ENCODE results near the gene ZNF783. TPM values are rescaled to one million over a fixed set of nuclear protein-coding genes. Genes with fewer than 3 reads are reported as not detected.
"Not testable (repeated sequence)": the region's sequence is repeated elsewhere in the genome, so short reads cannot be mapped to it uniquely, and the experiment has no call there.

ZNF783 gene
- total RNA-seq, 1 donor from 2014 or later: 5.1 TPM

GRCh38 chr7:149296368-149296767 is 34.4 kb downstream of the ZNF783 start:
- no peak for ATAC-seq
- no peak for DNase-seq (ENCODE audit: low spot score)

DNA sequence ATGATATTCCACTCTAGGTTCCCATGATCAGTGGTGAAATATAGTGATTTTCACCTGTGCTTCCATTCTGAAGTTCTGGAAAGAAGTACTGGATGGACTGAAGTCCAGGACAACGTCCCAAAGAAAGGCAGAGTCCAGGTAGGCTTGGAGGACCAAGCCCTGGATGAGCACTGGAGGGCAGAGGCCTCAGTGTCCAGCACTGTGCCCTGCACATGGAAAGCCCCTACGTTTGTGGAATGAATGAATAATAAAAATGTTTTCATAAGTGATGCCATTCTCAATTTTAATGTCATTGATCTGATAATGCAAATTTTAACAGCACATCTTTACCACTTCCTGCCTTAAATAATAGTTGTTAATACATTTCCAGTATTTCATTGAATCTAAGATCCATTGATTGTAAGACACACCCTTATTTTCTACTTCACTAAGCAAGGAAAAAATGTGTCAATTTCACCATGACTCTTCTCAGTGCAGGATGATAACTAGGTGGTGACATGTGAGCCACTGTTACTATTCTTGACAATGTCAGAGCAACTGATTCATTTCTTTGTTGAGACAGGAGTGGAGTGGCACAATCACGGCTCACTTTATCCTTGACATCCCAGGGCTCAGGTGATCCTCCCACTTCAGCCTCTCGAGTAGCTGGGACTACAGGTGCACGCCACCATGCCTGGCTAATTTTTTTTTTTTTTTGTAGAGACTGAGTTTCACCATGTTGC is 35.2 kb downstream of the ZNF783 start:
- DNase-seq (ENCODE audit: low spot score): no peak

DNA sequence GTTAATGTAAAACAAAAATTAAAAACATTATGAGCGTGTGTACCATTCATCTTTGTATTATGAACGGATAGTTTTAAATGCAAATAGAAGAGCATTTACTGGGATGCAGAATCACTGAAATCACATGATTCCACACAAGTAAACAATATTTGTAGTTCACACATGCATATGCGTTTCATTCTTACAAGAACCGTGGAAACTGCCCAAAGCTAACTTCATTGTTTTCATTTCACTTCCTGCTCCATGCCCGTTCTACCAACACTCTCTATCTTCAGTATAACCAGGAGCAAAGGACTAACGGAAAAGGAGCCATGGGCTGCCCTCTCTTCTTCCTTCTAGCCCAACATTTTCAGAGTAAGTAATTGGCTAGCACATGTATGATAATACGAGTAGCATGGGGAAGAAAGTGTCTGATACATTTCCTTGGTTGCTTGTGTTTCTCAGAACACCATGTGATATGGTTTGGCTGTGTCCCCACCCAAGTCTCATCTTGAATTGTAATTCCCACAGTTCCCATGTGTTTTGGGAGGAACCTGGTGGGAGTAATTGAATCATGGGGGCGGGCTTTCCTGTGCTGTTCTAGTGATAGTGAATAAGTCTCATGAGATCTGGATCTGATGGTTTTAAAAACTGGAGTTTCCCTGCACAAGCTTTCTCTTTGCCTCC is 38.8 kb downstream of the ZNF783 start:
- DNase-seq (ENCODE audit: low spot score) (no peak), ATAC-seq (no peak)

More for the DNA sequence above, 35.2 kb downstream of the ZNF783 start:
- ATAC-seq: no peak

- ATAC-seq: no peak
- DNase-seq (ENCODE audit: low spot score): no peak
Observed at GRCh38 chr7:149302222-149302621, 40.2 kb downstream of the ZNF783 start.

DNA sequence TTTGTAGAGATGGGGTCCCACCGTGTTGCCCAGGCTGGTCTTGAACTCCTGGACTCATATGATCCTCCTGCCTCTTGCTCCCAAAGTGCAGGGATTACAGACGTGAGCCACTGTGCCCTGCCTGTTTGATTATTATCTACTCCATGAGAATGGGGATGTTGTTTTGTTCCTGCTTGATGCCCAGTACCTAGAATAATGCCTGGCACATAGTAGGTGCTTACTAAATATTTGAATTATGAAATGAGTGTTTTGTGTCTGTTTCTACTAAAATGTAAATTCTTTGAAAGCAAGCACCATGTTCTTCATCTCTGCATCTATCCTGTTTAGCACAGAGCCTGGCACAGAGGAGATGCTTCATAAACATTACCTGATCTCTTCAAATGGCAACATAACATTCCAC is 40.9 kb downstream of the ZNF783 start:
- no peak for ATAC-seq
- no peak for DNase-seq (ENCODE audit: low spot score)

- DNase-seq (ENCODE audit: low spot score) (no peak), ATAC-seq (no peak)
Observed at GRCh38 chr7:149304006-149304405, 42.0 kb downstream of the ZNF783 start.

GRCh38 chr7:149306854-149307253 is 44.9 kb downstream of the ZNF783 start:
- DNase-seq (ENCODE audit: low spot score) (no peak), ATAC-seq (no peak)

DNA sequence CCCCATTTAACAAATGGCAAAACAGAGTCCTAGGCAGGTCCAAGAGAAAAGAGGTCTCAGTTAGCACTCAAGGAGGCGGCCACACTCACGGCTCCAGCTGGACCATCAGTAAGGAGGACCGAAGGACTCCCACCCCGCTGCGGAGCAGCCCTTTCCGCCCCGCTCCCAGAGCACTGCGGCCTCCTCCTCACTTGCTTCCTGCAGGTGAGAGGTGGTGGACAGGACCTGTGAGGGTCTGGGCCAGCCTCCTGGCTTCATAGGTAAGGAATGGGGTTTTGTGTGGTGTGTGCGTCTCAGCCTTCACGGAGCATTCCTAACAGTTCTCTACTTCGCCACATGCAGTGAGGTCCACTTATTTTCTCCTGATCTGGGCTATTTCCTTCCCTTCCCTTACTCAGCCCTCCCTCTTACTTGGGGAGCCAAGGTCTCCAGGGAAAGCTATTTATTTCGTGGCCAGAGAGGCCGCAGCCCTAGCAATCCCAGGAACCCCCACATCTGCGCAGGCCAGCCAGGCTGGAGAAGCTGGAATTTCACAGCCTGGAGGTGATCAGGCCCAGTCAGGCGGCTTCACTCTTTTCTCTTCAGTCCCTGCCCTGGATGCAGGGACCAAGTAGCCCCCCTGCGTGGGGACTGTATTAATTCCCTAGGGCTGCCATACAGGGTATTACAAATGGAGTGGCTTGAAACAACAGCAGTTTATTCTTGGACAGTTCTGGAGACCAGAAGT is 45.9 kb downstream of the ZNF783 start:
- no peak for DNase-seq (ENCODE audit: low spot score)

DNA sequence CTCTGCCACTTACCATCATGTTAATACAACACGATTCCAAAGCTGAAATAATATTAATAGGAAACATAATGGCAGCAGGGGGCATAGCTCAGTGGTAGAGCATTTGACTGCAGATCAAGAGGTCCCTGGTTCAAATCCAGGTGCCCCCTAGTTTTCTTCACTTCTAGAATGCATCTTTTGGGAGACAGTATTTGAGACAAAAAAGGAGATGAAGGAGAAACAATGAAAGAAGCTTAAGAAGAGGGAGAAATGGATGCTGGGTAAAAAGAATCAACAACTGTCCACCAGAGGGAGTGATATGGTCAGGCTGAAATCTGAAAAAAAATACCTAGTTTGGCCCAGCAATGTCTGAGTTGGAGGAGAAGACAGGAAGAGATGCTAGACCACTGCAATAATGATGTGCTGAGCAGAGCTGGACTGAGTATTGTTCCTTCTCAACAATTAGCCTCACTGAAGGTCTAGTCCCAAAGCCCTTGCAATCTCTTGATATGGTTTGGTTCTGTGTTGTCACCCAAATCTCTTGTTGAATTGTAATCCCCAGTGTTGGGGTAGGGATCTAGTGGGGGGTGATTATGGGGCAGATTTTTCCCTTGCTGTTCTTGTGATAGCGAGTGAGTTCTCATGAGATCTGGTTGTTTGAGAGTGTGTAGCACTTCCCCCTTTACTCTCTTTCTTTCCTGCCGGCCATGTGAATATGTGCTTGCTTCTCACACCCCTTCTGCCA is 48.3 kb downstream of the ZNF783 start:
- ATAC-seq (peak; percentile 91), DNase-seq (ENCODE audit: low spot score) (no peak)

More for the DNA sequence above, 45.9 kb downstream of the ZNF783 start:
- ATAC-seq: no peak

GRCh38 chr7:149310990-149311573 is 49.1 kb downstream of the ZNF783 start:
- peak; percentile 78 for ATAC-seq
- DNase-seq (ENCODE audit: low spot score): no peak

- DNase-seq (ENCODE audit: low spot score) (no peak), ATAC-seq (no peak)
Observed at GRCh38 chr7:149313981-149314380, 52.0 kb downstream of the ZNF783 start.

GRCh38 chr7:149316606-149317005 is 54.6 kb downstream of the ZNF783 start:
- no peak for ATAC-seq

DNA sequence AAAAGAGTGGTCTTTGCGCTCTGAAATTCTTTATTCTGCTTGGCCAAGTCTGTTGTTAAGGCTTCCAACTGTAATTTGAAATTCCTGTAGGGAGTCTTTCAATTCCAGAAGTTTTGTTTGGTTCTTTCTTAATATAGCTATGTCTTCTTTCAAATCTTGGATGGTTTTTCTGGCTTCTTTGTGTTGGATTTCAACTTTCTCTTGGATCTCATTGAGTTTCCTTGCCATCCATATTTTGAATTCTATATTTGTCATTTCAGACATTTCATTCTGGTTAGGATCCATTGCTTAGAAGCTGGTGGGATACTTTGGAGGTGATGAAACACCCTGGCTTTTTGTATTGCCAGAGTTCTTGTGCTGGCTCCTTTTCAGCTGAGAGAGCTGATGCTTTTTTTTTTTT is 55.5 kb downstream of the ZNF783 start:
- DNase-seq (ENCODE audit: low spot score) (no peak), ATAC-seq (no peak)

More at GRCh38 chr7:149316606-149317005, 54.6 kb downstream of the ZNF783 start:
- no peak for DNase-seq (ENCODE audit: low spot score)

DNA sequence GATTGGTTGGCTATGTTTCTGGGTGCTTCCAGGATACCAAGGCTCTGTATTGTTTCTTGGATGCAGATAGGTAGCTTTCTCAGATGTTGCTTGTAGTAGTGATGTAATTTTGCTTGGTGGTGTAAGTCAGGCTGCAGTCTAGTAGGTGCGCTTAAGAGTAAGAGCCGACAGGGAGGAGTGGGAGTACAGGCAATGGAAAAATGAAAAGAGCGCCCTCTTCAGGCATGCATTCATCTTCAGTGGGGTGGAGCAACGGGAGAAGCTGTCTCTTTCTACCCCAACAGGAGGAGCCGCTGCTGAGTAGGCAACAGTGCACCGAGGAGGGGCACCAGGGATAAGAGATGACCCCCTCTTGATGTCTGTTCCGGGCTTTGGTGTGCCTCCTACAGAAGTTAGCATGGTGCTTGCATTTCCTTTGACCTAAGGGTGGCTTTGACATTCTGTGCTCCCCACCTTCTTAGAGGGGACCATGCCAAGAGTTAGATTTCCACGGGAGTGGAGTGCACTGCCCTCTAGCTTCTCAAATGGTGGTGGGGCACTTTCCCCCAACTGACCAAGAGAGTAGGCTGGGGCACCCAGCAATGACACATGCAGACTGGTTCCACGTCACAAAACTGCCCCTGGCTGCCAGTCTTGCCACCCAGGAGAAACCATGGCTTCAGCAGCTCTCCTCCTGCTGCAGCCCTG is 56.1 kb downstream of the ZNF783 start:
- no peak for DNase-seq (ENCODE audit: low spot score)

GRCh38 chr7:149319376-149319775 is 57.4 kb downstream of the ZNF783 start:
- DNase-seq (ENCODE audit: low spot score) (no peak), ATAC-seq (no peak)

More for the DNA sequence above, 56.1 kb downstream of the ZNF783 start:
- no peak for ATAC-seq

- ATAC-seq: no peak
Observed at GRCh38 chr7:149320313-149321124, 58.5 kb downstream of the ZNF783 start.

GRCh38 chr7:149321125-149321905 is 59.3 kb downstream of the ZNF783 start:
- DNase-seq (ENCODE audit: low spot score); ATAC-seq: not testable (repeated sequence)

More at GRCh38 chr7:149320313-149321124, 58.5 kb downstream of the ZNF783 start:
- DNase-seq (ENCODE audit: low spot score): no peak

- DNase-seq (ENCODE audit: low spot score) (no peak), ATAC-seq (peak; percentile 84)
Observed at GRCh38 chr7:149321978-149322541, 60.1 kb downstream of the ZNF783 start.
